Measurements from ENCODE around the gene CCNB2.

- TF ChIP-seq, protein P1, sequence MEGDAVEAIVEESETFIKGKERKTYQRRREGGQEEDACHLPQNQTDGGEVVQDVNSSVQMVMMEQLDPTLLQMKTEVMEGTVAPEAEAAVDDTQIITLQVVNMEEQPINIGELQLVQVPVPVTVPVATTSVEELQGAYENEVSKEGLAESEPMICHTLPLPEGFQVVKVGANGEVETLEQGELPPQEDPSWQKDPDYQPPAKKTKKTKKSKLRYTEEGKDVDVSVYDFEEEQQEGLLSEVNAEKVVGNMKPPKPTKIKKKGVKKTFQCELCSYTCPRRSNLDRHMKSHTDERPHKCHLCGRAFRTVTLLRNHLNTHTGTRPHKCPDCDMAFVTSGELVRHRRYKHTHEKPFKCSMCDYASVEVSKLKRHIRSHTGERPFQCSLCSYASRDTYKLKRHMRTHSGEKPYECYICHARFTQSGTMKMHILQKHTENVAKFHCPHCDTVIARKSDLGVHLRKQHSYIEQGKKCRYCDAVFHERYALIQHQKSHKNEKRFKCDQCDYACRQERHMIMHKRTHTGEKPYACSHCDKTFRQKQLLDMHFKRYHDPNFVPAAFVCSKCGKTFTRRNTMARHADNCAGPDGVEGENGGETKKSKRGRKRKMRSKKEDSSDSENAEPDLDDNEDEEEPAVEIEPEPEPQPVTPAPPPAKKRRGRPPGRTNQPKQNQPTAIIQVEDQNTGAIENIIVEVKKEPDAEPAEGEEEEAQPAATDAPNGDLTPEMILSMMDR (IDR thresholded peaks at IDR 0.05; ENCODE audit: insufficient read depth, low read length, poor library complexity, severe bottlenecking), result no peak
- TF ChIP-seq EZH2phosphoT487 (conservative IDR thresholded peaks at IDR 0.05; ENCODE audit: low read length), result no peak
Measured at GRCh38 chr15:59096429-59096828, 8.5 kb upstream of the CCNB2 start.
